Activated CD4-positive, alpha-beta T cell treated with anti-CD3 and anti-CD28 coated beads, Interleukin-2, amount 50 U/mL, for 1 hour (primary cell): Measurements from ENCODE around the gene TBC1D5.
"Not testable (repeated sequence)": the region's sequence is repeated elsewhere in the genome, so short reads cannot be mapped to it uniquely, and the experiment has no call there.

Experiments
- DNase-seq: peaks from one replicate; pipeline ENCODE4 v3.0.0-alpha.2; 2020

TBC1D5 gene

GRCh38 chr3:17749281-17749680 lies 6.8 kb upstream of the TBC1D5 start:
- DNase-seq: no peak

- no peak for DNase-seq
Measured at GRCh38 chr3:17747890-17748247, 5.4 kb upstream of the TBC1D5 start.

- no peak for DNase-seq
Measured at GRCh38 chr3:17747174-17747889, 4.9 kb upstream of the TBC1D5 start.

- DNase-seq: no peak
Measured at GRCh38 chr3:17745894-17746293, 3.5 kb upstream of the TBC1D5 start.

GRCh38 chr3:17745301-17745700 lies 2.9 kb upstream of the TBC1D5 start:
- no peak for DNase-seq

- no peak for DNase-seq
Measured at GRCh38 chr3:17744693-17745092, 2.3 kb upstream of the TBC1D5 start.

GRCh38 chr3:17743658-17743995 lies 1.2 kb upstream of the TBC1D5 start:
- no peak for DNase-seq

- DNase-seq: no peak
Measured at GRCh38 chr3:17742880-17743657, 638 bp upstream of the TBC1D5 start.

- DNase-seq: no peak
Measured at GRCh38 chr3:17741621-17742101, 770 bp downstream of the TBC1D5 start.

GRCh38 chr3:17740721-17741141 lies 1.7 kb downstream of the TBC1D5 start:
- DNase-seq: no peak

GRCh38 chr3:17738921-17739320 lies 3.5 kb downstream of the TBC1D5 start:
- no peak for DNase-seq

GRCh38 chr3:17738219-17738618 lies 4.2 kb downstream of the TBC1D5 start:
- DNase-seq: no peak

- no peak for DNase-seq
Measured at GRCh38 chr3:17737591-17737990, 4.8 kb downstream of the TBC1D5 start.

GRCh38 chr3:17735362-17735761 lies 7.1 kb downstream of the TBC1D5 start:
- DNase-seq: not testable (repeated sequence)

GRCh38 chr3:17733768-17734167 lies 8.7 kb downstream of the TBC1D5 start:
- DNase-seq: no peak

- DNase-seq: no peak
Measured at GRCh38 chr3:17733215-17733614, 9.2 kb downstream of the TBC1D5 start.

- DNase-seq: no peak
Measured at GRCh38 chr3:17730318-17730967, 12.0 kb downstream of the TBC1D5 start.

GRCh38 chr3:17726313-17726712 lies 16.1 kb downstream of the TBC1D5 start:
- no peak for DNase-seq

- DNase-seq: not testable (repeated sequence)
Measured at GRCh38 chr3:17725844-17726243, 16.6 kb downstream of the TBC1D5 start.

GRCh38 chr3:17724948-17725347 lies 17.5 kb downstream of the TBC1D5 start:
- no peak for DNase-seq

GRCh38 chr3:17724122-17724521 lies 18.3 kb downstream of the TBC1D5 start:
- DNase-seq: no peak

- DNase-seq: no peak
Measured at GRCh38 chr3:17717411-17717810, 25.0 kb downstream of the TBC1D5 start.

GRCh38 chr3:17714473-17714872 lies 28.0 kb downstream of the TBC1D5 start:
- DNase-seq: no peak

GRCh38 chr3:17709236-17709810 lies 33.1 kb downstream of the TBC1D5 start:
- DNase-seq: no peak
